GM18520 (cell line): ENCODE measurements around the gene FJX1.
"Not testable (repeated sequence)": the region's sequence is repeated elsewhere in the genome, so short reads cannot be mapped to it uniquely, and the experiment has no call there.

ENCODE experiments used
- ATAC-seq: cut with Tn5 transposase; IDR thresholded peaks from one replicate; pipeline ENCODE4 v1.9.1; 2021; ENCODE audit not compliant: unreplicated experiment

FJX1 gene

GRCh38 chr11:35629914-35630313 lies 11.7 kb downstream of the FJX1 start:
- ATAC-seq: no peak

- ATAC-seq: no peak
These were observed 13.6 kb downstream of the FJX1 start for GRCh38 chr11:35631891-35632290.

- ATAC-seq: no peak
These were observed 14.0 kb downstream of the FJX1 start for GRCh38 chr11:35632301-35632700.

- ATAC-seq: no peak
These were observed 15.7 kb downstream of the FJX1 start for GRCh38 chr11:35633827-35634423.

GRCh38 chr11:35635933-35636332 lies 17.7 kb downstream of the FJX1 start:
- no peak for ATAC-seq

GRCh38 chr11:35639591-35640179 lies 21.4 kb downstream of the FJX1 start:
- no peak for ATAC-seq

GRCh38 chr11:35641171-35641897 lies 23.1 kb downstream of the FJX1 start:
- ATAC-seq: no peak

- ATAC-seq: no peak
These were observed 23.7 kb downstream of the FJX1 start for GRCh38 chr11:35641964-35642363.

GRCh38 chr11:35647421-35648093 lies 29.3 kb downstream of the FJX1 start:
- ATAC-seq: no peak

GRCh38 chr11:35650006-35650405 lies 31.7 kb downstream of the FJX1 start:
- no peak for ATAC-seq

- no peak for ATAC-seq
These were observed 32.2 kb downstream of the FJX1 start for GRCh38 chr11:35650467-35650866.

GRCh38 chr11:35651263-35651662 lies 33.0 kb downstream of the FJX1 start:
- no peak for ATAC-seq

GRCh38 chr11:35652786-35653185 lies 34.5 kb downstream of the FJX1 start:
- ATAC-seq: not testable (repeated sequence)

- ATAC-seq: no peak
These were observed 36.5 kb downstream of the FJX1 start for GRCh38 chr11:35654711-35655110.

GRCh38 chr11:35655254-35655653 lies 37.0 kb downstream of the FJX1 start:
- no peak for ATAC-seq

GRCh38 chr11:35655856-35656255 lies 37.6 kb downstream of the FJX1 start:
- no peak for ATAC-seq

- ATAC-seq: no peak
These were observed 40.0 kb downstream of the FJX1 start for GRCh38 chr11:35658020-35658948.

GRCh38 chr11:35661534-35661933 lies 43.3 kb downstream of the FJX1 start:
- no peak for ATAC-seq

- peak; percentile 7 for ATAC-seq
These were observed 43.9 kb downstream of the FJX1 start for GRCh38 chr11:35662061-35662648.

- ATAC-seq: peak; percentile 85
These were observed 44.6 kb downstream of the FJX1 start, which contains the start of gene TRIM44 for GRCh38 chr11:35662649-35663407. TRIM44 (plus strand) TSS chr11:35662775; CDS start chr11:35663112, 337 bp downstream.
